Bone marrow (tissue), 2 donors: Measurements from ENCODE around the gene COL4A1.

Source experiments
- DNase-seq, 2 donors: peaks; one replicate each; lab custom pipeline; 2025; lab: John Stamatoyannopoulos, UW

Gene COL4A1

DNA sequence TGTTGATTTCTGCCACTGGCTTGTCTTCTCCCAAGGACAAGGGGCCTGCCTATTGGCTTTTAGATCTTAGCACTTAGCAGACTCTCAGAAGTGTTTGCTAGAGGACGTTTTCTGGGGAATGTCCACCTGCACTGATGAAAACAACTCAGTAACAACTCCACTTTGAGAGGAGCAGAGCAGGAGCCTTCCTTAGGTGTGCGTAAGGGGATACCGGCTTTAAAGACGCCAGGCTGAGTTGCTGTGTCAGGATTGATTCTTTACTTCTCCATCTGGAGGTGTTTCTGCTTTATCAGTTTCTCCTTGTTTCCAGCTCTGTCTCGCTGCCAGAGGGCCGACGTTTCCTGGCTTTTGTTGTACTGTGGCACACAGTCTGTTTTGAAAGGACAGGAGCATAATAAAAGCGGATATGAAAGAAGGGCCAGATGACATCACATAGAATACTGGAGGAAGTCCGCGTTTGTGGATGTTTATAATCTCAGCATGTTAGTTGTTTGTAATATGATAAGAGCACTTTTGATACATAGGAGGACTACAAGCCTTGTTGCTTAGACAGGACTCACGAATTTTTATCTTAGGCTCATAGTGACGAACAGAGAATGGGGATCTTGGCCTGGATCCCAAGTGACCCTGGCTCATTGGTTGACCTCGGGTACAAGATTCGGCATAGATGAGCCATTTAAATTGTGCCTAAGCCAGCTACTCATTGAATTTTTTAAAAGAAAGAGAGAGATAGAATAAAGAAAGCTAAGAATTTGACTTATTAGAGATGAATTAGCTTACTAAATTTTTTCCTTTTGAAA lies 34.7 kb upstream of the COL4A1 start:
- no peak for DNase-seq

DNA sequence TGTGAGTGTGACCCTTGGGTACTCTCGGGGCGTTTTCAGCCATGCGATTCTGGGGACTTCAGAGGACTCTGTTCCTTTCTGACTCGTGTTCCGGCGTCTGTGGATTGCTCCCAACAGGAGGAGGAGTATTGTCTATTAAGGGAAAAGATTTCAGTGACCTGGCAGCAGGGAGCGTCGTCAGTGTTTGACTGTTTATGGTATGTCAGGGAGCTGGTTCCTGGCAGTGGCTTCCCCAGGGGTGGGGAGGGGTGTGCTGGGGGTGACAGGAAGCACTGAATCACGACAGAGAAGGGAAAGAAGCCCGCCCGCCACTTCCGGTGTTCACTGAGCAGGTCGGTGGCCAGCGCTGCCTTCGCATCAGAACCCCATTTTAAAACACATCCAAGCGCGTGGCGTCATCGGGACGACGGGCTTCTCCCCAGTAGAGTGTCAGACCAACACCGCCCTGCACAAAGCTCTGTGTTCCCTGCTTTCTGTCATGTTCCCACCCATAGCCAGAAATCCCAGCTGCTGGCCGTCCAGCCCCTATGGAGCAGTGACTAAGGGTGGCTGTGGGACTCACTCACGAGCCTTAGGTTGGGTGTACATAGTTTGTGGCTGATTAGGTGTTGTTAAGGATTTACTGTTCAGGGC lies 34.0 kb upstream of the COL4A1 start:
- peak in 1 of 2 donors; percentile 9 for DNase-seq

DNA sequence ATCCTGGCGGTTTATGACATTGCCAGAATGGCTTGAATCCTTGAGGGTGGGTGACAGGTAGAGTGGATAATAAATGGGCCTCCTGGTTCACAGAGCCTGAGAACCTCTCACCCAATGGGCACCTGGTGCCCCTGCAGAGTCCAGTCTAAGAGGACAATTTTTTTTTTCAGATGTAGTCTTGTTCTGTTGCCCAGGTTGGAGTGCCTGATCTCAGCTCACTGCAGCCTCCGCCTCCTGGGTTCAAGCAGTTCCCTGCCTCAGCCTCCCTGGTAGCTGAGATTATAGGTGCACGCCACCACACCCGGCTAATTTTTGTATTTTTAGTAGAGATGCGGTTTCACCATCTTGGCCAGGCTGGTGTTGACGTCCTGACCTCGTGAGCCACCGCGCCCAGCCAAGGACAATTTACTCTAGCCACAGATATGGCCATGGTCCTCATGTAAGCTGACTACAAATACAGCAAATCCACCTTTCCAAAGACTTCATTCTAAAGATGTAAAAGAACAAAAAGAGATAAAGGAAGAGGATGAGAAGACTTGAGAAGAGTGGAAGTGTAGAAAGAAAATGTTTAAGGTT lies 33.1 kb upstream of the COL4A1 start:
- DNase-seq = no peak

DNA sequence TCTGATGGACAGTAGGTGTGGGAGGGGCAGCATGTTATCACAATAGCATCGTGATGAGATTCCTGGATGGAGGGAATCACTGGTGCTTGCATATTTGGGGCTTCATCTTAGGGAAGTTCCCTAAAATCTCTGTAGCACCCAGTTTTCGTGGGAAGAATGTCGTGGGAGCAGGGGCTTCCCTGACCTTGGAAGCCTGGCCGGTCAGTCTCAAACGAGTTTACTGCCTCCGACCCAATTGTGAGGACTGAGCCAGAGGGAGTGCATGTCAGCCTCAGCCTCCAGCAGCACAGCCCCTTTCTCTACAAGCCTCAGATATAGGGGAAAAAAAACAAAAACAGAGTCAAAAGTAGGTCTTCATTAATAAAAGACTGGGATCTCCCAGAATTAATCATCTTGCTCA lies 32.3 kb upstream of the COL4A1 start:
- DNase-seq = no peak

DNA sequence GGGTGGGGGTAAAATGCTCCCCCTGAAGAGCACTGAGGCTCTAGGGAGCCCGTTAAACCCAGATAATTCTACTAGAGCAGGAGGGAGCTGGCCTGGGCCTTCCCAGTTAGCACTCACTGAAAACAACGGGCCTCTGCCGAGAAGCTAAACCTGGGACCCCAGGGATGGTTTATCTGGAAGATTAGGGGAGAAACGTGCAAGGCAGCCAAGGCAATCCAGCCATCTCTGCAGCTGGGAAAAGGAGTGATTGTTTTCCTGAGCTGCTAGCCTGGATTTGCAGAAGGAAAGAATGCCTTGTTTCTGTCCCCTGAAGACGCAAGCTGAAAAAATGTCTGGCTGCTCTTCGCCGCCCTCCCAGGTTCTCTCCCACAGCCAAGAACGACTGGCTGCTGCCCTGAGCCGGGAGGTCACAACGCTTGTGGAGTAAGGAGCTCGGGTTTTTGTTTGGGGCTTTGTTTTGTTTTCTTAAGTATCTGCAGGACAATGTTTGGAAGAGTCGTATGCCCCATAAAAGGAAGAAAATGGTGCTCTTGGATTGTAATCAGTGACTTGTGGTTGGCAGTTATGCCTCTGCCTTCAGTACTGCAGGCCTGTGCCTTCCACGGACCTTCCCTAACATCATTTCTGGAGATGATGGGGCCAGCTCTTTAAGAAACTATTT lies 31.6 kb upstream of the COL4A1 start:
- no peak for DNase-seq

DNA sequence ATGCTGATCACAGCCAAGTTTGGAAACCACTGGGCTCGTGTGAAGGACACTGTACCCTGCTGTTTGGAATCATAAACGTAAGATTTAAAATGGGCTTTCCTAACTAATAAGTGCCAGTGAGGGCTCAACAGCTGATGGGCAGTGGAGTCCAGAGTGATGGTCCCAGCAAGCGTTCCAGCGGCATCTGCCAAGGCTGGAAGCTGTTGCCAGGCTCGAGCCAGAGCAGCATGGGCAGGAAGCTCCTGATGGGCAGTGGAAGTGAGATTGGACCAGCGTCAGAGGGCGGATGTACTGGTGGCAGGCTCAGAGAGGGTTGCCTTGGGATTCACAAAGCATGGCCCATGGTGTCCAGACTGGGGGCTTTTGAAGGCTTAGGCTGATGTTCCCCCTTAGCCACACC lies 30.3 kb upstream of the COL4A1 start:
- no peak for DNase-seq

DNA sequence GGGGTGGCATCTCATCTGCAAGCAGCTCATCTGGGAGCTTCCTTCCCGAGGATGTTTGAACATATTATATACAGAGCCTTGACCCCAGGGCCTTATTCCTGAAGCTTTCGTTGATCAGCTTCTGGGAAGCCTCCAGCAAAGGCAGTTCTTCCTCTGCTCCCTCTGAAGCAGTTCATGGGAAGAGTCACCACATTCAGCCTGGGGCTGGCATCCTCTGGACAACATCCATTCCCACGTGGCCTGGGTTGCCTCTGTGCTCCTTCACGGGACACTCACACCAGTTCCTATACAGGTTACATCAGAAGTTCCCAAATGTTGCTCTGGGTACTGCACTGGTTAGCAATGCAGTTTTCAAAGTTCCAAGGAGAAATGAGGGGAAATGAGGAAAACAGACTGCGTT lies 29.7 kb upstream of the COL4A1 start:
- no peak for DNase-seq

DNA sequence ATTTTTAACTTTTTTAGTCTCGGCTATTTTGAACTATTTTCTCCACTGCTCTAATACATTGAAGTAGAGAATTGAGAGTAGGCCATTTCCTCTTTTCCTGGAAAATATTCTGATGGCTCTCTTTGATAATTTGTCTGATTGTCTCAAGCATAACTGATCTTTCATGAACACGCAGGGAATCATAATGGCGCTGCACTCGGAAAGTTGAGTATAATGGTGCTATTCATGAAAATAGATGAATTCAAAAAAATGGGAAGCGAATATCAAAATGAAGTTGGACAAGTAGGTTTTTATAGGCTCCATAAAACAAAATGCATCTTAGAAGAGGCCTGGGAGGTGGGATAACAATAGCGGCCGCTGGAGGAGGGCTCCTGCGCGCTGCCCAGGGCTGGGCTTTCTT lies 29.2 kb upstream of the COL4A1 start:
- no peak for DNase-seq

DNA sequence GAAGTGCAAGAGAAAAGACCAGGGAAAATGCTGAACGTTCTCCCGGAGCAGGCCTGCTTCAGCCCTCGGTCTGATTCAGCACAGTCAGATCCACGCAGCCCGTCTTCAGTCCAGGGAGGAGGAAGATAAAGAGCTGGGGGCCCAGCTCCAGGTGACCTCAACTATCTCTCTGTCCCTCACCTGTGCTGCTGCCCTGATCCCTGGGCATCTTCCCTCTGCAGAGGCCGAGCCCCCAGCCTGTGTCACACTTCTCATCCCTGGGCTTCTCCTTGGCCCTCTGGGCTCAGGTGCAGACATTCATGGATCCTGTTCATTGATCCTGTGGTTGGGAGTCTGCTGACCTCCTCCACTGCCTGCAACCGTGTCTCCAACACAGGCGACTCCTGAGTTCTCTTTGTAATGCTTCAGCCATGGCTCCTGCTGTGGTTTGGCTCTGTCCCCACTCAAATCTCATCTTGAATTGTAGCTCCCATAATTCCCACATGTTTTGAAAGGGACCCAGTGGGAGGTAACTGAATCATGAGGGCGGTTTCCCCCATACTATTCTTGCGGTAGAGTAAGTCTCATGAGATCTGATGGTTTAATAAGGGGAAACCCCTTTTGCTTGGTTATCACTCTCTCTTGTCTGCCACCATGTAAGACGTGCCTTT lies 28.0 kb upstream of the COL4A1 start:
- DNase-seq = no peak

DNA sequence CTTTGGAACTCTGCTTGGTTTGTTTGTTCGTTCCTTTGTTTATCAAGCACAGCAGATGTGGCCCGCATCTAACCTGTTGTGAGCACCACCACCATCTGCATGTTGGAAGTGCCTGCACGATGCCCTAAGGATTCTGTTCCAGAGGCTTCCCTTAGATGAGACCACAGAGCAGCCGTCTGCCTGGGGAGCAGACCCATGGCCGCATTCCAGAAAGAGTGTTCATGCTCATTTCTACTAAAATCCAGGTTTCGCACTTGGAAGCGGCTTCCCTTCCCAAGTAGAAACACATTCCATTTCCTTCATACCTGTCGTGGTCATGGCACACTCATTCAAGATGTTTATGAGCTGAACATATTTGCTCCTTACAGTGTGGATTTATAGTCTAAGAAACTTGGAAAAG lies 27.3 kb upstream of the COL4A1 start:
- DNase-seq = no peak

DNA sequence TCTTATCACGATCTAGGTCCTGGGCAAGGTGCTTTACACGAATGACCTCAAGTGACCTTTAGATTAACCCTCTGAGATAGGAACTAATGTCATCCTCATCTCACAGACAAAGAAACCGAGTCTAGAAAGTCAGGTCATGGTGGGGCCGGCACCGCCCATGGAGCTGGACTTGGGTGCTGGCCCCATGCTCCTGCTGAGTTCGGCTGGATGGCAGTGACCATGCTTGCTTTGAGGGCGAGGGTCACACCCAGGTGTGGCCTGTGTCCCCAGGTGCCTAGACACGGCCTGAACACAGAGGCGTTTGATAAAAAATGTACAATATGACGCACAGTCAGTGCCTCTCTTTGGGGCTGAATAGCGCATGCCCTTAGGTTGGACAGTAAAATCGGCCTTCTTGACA lies 26.9 kb upstream of the COL4A1 start:
- no peak for DNase-seq

DNA sequence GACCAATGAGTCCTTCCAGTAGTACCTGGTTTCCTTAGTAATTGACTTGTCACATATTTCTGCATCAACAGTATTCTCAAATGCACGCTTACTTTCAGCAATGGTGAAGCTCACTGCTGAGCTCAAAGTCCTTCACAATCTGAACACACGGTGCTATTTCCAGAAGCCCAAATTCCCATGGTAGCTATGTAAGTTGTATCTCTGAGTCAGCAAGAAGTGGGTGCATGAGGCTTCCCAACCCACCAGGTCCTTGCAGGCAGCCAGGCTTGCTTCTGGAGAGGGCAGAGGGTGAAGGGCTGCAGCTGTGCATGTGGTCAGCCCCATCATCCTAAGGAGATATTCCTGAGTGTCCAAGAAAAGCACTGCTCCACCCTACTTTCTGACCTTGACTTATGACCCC lies 25.8 kb upstream of the COL4A1 start:
- DNase-seq = no peak

DNA sequence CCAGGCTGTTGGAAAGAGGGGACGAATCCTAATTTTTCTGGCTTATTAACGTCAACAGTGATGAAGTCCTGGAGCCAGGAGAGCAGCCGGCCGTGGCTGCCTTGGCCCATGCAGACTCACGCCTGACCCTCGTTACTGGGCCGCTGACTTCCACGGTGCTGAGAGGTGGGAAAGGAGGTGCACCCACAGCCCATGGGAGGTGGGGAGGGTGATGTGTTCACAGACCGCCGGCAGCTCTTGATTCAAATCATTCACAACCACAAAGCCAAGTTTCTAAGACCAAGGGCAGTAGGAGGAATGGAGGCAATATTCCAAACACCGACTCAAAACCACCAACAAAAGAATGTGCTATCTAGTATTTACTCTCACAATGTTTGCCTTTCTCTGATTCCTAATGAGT lies 24.4 kb upstream of the COL4A1 start:
- no peak for DNase-seq

DNA sequence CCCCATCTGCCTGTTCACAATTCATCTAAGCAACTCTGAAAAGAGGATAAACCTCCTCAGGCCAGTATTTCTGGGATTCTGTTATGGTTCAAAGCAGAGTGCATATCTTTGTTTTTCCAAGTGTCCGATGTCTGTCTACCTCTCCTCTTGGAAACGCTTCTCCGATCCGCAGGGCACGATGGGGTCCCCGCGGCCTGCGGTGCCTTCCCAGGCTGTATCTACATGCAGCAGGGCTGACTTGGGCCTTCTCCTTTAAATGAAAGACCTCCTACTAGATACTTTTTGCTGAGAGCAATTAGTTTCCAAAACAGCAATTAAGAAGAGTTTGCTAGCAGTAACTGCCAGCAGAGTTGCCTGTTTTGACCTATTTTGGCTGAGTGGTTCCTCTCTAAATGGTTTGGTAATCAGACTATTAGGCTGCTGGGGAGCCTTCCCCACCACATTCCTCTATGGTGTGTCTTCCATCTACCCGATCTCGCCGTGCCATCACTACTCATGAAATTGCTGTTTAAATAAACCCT lies 23.6 kb upstream of the COL4A1 start:
- no peak for DNase-seq

DNA sequence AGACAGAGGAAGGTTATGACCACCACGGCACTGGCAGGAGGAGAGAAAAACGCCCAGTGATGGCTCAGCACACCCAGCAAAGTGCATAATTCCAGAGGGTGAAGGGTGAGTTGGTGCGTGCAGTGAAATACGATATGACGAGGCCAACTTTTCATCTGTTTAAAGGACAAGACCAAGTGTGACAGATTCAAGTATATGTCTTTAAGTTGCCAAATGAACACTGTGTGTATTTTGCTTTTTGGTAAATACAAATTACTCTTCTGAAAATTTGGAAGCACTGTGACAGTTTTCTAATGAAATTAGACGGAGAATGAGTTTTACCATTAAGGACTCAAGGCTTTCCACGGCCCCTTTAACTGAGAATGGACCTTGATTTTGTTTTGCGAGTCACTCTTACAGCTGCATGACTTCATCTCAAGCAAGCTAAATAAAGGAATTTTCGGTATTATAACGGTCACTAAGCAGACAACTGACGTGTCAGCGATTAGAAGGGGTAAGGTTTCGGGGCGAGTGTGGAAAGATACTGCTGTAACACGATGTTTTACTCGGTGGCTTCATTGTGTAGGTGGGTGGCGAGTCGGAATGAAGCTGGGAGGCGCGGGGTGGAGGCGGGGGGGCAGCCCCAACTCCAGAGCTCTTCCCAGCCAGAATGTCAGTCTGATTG lies 23.0 kb upstream of the COL4A1 start:
- DNase-seq = no peak

DNA sequence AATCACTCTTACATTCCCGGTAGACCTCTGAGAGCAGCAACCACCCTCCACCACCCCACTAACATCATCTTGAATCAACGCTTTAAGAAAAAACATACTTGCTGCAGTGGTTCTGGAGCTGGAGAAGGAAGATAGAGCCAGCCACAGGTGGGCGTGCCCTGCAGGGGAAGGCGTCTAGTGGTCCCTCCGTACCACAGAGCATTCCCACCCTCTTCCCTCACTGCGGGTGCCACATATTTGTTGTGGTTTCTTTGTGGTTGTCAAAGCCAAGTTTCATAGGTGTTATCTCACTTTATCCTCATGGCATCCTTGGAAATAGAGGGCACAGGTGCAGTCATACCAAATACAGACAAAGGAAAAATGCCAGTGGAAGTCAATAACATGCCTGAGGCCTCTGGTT lies 22.3 kb upstream of the COL4A1 start:
- no peak for DNase-seq

DNA sequence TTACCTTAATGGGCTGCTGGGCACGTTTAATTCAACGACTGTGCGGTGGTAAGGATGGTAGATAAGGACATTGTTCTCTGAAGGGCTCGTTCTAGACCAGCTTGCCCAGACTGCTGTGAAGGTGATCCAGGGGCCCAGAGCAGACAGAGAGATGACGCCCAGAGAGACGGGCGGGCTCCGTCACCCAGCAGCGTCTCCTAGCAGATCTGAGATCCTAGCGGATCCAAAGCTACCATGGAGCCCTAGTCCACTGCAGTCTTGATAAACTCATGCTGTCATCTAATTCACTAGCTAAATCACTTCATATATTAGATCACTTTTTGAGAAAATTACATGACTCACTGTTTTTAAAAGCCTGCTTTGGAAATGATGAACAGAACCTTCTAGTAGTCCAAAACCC lies 21.6 kb upstream of the COL4A1 start:
- no peak for DNase-seq

DNA sequence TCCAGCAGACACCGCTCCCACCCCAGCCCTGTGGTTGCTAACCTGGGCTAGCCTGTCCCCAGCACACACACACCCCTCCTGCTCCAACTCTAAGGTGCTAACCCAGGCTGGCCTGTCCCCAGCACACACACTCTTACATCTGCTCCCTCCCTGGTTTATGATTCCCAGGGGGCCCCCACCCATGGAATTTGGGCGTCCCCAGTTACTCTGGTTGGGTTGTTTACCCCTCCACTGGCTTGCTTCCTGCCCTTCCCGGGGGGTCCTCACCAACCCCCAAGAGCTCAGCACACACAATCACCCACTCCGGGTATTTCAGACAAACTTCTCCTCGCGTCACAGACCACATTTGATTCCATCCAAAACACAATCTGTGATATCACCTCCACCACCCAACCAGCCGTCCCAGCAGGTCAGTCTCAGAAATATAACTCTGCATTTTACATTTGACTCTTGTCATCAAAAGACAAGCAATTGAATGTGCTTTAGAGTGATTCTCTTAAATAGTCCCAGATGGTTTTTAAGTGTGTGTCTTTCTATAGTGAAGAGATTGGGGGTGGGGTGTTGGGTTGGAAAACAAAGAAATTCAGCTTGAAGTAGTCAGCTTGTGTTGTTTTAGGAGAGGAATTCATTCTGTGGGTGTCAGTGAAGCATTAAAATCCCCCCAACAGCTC lies 20.2 kb upstream of the COL4A1 start:
- no peak for DNase-seq

DNA sequence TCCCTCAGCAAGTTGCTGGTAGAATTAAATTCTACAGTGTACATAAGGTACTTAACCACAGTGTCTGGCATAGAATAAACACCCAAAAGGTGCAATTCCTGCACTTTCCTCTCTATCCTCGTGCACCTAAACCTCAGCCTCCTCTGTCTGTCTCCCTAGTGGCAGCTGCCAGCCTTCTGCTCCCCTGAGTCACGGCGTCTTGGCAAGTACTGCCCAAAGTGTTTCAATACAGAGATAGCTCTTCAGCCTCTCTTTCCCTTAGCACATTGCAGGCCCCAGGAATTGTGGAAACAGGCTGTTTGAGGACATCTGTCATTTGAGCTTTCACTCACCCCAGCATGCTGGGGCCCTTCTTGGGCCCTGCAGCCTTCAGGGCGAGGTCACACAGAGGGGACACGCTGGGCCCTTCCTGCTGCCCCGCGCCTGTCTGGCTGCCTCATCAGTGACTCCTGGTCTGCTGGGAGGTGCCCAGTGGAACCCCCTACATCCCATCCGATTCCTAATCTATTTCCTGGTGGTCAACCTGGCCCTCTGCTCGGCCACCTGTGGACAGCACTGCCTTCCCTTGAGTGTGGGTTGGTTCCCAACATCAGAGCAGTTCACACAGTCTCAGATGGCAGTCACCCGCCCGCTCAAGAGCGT lies 19.4 kb upstream of the COL4A1 start:
- DNase-seq = no peak

DNA sequence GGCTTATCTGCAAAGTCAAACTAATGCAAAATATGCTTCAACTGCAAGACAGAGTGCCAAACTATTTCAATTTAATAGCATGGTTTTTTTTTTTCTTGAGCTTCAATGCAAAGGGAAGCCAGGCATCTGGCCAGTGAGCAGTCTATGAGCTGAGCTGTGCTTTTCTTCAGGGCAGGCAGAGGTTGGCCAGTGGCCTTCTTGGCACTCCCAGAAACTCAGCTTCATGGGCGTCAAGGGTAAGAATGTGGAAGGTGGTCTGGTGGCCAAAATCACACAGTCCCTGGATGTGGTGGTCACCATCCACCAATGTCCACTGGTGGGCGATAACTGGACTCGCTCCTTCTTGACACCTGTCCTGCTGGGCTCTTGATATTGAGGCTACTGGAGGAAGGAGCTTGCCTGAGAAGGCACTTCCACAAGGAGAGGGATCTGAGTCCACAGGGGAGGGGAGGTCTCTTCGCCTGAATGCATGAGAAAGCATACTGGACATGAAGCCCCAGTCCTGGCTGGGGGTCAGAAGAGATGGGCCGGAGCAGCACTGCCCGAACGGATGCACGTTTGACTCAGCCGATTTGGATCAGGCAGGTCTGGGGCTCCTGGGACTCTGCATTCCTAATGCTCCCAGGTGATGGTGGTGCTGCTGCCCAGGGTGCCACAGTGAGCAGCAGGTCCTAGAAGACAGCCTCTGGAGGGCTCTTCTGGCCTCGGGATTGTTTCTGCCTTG lies 17.2 kb upstream of the COL4A1 start:
- no peak for DNase-seq
